ENCODE data around the gene ADAMTS3.

The ADAMTS3 gene

DNA sequence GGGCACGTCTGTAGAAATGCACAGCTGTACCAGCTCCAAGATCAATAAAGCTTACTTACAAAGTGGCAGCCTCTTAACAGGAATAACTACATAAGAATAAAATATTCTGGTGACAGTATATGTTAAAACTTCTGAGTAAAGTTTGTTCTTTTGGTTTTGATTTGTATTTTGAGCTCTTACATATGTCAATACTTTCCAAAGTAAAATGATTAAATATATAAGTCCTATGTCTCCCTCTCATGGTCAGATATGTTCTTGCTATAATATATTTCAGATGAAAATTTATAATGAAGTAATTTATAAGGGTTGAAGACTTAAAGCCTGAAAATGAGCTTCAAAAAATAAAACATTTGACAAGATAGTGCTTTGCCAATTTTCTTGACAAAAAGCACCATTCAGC is 282.8 kb downstream of the ADAMTS3 start:
- TF ChIP-seq, protein P1, sequence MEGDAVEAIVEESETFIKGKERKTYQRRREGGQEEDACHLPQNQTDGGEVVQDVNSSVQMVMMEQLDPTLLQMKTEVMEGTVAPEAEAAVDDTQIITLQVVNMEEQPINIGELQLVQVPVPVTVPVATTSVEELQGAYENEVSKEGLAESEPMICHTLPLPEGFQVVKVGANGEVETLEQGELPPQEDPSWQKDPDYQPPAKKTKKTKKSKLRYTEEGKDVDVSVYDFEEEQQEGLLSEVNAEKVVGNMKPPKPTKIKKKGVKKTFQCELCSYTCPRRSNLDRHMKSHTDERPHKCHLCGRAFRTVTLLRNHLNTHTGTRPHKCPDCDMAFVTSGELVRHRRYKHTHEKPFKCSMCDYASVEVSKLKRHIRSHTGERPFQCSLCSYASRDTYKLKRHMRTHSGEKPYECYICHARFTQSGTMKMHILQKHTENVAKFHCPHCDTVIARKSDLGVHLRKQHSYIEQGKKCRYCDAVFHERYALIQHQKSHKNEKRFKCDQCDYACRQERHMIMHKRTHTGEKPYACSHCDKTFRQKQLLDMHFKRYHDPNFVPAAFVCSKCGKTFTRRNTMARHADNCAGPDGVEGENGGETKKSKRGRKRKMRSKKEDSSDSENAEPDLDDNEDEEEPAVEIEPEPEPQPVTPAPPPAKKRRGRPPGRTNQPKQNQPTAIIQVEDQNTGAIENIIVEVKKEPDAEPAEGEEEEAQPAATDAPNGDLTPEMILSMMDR (IDR thresholded peaks at IDR 0.05; ENCODE audit: control insufficient read depth, extremely low read depth, insufficient read depth) = peak; percentile 43; the same call in 1 of the 2 replicates
- DNase-seq (ENCODE audit: low read depth) = peak; percentile 27
- no peak overlapping the region for H3K4me3 ChIP-seq (ENCODE audit: low read depth, low read length)

DNA sequence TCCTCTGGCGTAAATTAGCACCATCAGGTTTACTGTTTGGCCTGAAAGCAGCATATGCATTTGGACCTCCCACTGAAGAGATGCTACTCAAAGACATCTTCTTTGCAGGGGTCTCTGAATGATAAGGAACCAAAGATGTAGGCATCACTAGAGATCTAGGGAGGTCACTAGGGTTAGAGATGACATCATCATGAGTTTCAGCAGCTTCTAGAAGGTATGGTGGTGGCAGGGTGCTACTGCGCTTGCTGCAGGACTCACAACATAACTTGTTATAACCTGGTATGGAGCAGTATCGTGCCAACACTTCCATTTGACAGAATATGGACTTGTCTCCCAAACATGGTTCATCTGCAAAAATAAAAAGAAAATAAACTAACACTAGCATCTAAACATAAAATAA is 285.7 kb downstream of the ADAMTS3 start:
- DNase-seq (ENCODE audit: low read depth) = no peak
- TF ChIP-seq, protein P1 (IDR thresholded peaks at IDR 0.05; ENCODE audit: control insufficient read depth, extremely low read depth, insufficient read depth) = no peak
- no peak overlapping the region for H3K4me3 ChIP-seq (ENCODE audit: low read depth, low read length)

GRCh38 chr4:72280252-72280651 is 288.8 kb downstream of the ADAMTS3 start:
- no peak for DNase-seq (ENCODE audit: low read depth)
- no peak overlapping the region for H3K4me3 ChIP-seq (ENCODE audit: low read depth, low read length)
- TF ChIP-seq, protein P1 (IDR thresholded peaks at IDR 0.05; ENCODE audit: control insufficient read depth, extremely low read depth, insufficient read depth) = no peak

- no peak for DNase-seq (ENCODE audit: low read depth)
- TF ChIP-seq, protein P1 (IDR thresholded peaks at IDR 0.05; ENCODE audit: control insufficient read depth, extremely low read depth, insufficient read depth) = no peak
- no peak overlapping the region for H3K4me3 ChIP-seq (ENCODE audit: low read depth, low read length)
These were observed 293.6 kb downstream of the ADAMTS3 start for GRCh38 chr4:72275381-72275780.

DNA sequence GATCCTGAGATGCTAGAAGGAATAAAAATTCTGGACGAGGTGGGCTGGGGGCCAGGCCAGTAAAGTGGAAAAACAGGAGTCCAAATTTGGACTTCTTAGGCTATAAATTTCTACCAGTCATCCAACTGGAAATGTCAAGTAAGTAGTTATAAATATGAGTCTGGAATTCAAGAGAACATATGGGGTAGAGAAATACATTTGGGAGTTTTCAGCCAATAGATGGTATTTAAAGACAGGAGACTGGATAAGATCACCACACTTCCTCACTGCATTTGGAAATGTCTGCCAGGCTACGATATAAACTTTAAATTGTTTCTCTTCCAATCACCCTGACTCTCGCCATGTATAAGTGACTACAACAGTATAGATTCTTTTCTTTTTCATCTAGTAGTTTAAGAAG is 294.8 kb downstream of the ADAMTS3 start:
- DNase-seq (ENCODE audit: low read depth) = no peak

GRCh38 chr4:72255269-72255668 is 313.8 kb downstream of the ADAMTS3 start:
- no peak overlapping the region for H3K4me3 ChIP-seq (ENCODE audit: low read depth, low read length)
- TF ChIP-seq, protein P1 (IDR thresholded peaks at IDR 0.05; ENCODE audit: control insufficient read depth, extremely low read depth, insufficient read depth) = no peak
- no peak for DNase-seq (ENCODE audit: low read depth)

More for the DNA sequence above, 294.8 kb downstream of the ADAMTS3 start:
- TF ChIP-seq, protein P1 (IDR thresholded peaks at IDR 0.05; ENCODE audit: control insufficient read depth, extremely low read depth, insufficient read depth) = no peak
- no peak overlapping the region for H3K4me3 ChIP-seq (ENCODE audit: low read depth, low read length)

GRCh38 chr4:72243641-72244040 is 325.4 kb downstream of the ADAMTS3 start:
- TF ChIP-seq, protein P1 (IDR thresholded peaks at IDR 0.05; ENCODE audit: control insufficient read depth, extremely low read depth, insufficient read depth) = no peak
- no peak overlapping the region for H3K4me3 ChIP-seq (ENCODE audit: low read depth, low read length)
- DNase-seq (ENCODE audit: low read depth) = peak; percentile 76

Data from LNCaP clone FGC (cell line).